ENCODE measurements around the gene ATF4.

DNA sequence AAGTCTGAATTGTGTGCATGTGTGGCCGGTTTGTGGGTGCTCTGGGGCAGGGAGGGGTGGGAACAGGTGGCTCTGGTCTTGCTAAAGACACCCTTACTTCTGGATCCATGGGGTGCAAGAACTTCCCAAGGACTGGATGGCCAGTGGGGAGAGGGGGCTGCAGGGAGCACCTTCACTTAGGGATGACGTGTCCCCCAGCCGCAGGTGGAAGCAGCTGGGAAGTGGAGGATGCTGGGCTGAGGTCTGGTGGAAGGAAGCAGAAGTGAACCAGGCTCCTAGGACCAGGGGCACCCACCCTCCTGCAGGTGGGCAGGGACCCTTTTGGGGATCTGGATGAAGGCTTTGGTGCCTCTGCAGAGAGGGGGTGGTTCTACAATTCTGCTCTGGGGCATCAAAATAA is 28.2 kb upstream of the ATF4 start:
- TF ChIP-seq POLR2AphosphoS5 (IDR thresholded peaks at IDR 0.05): no peak
- TF ChIP-seq CTCF (IDR thresholded peaks at IDR 0.05): no peak

Data from breast epithelium (tissue), 3 donors.